ENCODE measurements around the gene TBC1D22B. TPM values are rescaled to one million over a fixed set of nuclear protein-coding genes. Genes with fewer than 3 reads are reported as not detected.
"Not testable (repeated sequence)": the region's sequence is repeated elsewhere in the genome, so short reads cannot be mapped to it uniquely, and the experiment has no call there.

TBC1D22B gene
- total RNA-seq, 1 donor from 2014 or later: 8.7 TPM

GRCh38 chr6:37265001-37265400 is 7.4 kb downstream of the TBC1D22B start:
- DNase-seq (ENCODE audit: low spot score): no peak

DNA sequence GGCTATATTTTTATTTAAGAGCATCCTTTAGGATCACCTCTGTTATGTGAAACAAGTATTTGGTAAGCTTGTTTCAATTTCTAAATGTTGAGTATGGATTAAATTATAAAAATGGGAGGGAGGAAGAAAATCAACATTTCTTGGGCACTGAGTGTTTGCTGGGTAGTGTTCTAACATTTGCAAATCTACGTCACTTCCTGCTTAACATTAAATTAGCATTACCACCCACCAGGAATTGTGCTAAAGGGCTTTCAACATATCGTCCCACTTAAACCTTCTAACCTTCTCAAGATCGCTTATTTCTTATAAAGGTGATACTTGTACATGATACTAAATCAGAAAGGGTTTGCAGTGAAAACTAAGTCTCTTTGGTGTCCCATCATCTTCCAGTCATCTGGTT is 8.3 kb downstream of the TBC1D22B start:
- DNase-seq (ENCODE audit: low spot score): no peak

GRCh38 chr6:37269105-37269504 is 11.5 kb downstream of the TBC1D22B start:
- DNase-seq (ENCODE audit: low spot score): no peak

- DNase-seq (ENCODE audit: low spot score): no peak
Observed at GRCh38 chr6:37272834-37273566, 15.4 kb downstream of the TBC1D22B start.

GRCh38 chr6:37273690-37274089 is 16.1 kb downstream of the TBC1D22B start:
- DNase-seq (ENCODE audit: low spot score): no peak

GRCh38 chr6:37275350-37275749 is 17.8 kb downstream of the TBC1D22B start:
- DNase-seq (ENCODE audit: low spot score): no peak

GRCh38 chr6:37277001-37277409 is 19.4 kb downstream of the TBC1D22B start:
- DNase-seq (ENCODE audit: low spot score): no peak

- DNase-seq (ENCODE audit: low spot score): no peak
Observed at GRCh38 chr6:37279366-37280134, 22.0 kb downstream of the TBC1D22B start.

GRCh38 chr6:37280162-37280887 is 22.8 kb downstream of the TBC1D22B start:
- no peak for DNase-seq (ENCODE audit: low spot score)

DNA sequence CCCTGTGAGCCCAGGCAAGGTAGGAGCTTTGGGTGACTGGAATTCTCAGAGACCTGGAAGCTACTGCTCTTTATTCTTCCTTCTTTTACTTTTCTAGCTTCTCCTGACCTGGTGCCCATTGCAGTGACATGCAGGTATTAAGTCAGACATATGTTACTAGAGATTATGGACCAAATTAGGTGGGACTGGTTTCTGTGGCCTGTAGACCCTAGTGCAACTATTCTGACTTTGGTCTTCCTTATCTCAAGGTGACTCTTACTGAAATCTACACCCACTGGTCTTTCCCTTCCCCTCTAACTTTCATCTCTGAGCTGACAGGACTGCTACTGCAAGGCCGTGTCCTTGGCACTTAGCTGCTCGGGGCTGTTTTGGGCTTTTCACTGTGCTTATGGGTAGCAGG is 24.8 kb downstream of the TBC1D22B start:
- no peak for DNase-seq (ENCODE audit: low spot score)

DNA sequence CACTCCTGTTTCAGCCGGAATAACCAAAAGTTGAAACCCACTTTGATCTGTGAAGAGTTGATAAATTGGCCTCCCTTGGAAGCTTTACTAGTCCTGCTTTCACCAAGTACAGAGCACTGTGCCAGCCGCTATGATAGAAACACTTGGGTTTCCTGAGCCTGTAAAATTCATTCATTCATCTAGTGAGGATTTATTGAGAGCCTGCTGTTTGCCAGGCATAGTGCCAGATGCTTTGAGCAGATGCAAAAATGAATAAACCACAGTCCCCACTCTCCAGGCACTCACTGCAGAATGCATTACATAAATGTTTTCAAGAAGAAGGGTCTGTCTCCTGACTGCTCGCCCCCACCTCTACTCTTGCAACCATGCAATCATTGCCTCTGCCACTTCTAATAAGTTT is 25.7 kb downstream of the TBC1D22B start:
- no peak for DNase-seq (ENCODE audit: low spot score)

DNA sequence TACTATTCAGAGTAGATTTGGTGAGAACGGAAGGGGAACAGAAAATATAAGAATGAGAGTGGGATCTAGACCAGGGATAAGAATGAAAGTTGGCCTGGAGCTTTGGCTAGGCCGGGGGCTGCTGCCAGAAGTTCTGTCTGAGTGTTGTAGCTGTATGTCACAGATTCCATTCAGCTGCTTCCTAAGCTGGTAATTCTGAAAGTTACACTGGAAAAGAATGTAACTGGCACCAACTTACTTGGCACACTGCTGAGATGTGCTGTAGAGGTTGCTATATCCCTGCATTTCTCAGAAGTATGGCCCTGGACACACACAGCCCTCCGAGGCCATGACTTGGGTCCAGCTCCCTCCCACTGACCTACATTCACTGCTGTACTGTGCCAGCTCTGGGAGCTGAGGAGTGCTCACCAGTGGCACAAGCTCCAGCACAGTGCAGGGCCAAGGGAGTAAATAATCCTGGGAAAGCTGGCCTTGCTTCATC is 26.1 kb downstream of the TBC1D22B start:
- DNase-seq (ENCODE audit: low spot score): no peak

- no peak for DNase-seq (ENCODE audit: low spot score)
Observed at GRCh38 chr6:37284781-37285180, 27.2 kb downstream of the TBC1D22B start.

GRCh38 chr6:37285861-37286311 is 28.3 kb downstream of the TBC1D22B start:
- no peak for DNase-seq (ENCODE audit: low spot score)

DNA sequence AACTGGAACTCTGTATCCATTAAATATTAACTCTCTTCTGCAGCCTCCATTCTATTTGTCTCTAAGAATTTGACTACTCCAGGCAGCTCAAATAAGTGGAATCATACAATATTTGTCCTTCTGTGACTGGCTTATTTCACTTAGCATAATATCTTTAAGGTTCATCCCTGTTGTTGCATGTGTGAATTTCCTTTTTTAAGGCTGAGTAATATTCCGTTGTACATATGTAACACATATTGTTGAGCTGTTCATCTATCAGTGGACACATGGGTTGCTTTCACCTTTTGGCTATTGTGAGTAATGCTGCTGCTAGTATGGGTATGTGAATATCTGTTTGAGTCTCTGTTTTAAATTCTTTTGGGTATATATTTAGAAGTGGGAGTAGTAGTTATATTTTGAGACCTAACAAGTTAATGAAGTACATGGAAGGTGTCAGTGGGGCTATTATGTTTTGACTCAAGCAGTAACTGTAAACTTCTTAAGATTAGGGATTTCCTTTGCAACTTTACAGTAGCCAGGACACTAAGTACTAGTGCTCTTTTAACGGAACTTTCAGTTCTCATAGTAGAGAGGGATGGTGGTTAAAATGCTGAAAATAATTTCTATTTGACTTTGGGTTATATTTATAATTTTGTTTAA is 30.1 kb downstream of the TBC1D22B start:
- no peak for DNase-seq (ENCODE audit: low spot score)

DNA sequence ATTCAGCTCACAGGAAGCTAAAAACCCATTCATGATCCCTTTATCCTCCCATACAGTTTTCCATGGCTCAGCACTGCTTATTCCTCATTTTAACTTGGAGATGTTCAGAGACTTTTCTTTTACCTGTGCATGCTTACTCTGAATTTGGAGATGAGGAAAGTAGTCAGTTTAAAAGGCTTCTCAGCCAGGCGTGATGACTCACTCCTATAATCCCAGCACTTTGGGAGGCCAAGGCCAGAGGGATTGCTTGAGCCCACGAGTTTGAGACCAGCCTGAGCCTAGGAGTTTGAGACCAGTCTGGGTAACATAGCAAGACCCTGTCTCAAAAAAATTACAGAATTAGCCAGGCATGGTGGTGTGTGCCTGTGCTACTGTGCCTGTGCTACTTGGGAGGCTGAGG is 30.7 kb downstream of the TBC1D22B start:
- DNase-seq (ENCODE audit: low spot score): no peak

DNA sequence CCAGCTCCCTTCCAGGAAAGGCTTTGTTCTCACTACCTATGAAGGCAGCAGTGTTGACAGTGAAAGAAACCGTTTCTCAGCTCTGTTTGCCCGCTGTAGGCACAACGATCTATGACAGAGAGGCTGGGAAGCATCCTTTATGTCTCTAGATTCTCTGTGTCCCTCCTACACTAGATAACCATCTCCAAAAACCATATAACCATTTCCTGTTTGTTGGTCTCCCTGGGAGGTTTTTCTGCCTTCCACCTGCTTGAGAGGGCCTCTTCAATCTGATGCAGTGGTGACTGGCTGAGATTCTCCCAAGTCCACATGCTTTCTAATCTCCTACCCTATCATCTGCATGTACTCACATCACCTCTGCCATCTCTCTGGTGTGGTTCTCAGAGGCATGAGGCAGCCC is 32.4 kb downstream of the TBC1D22B start:
- no peak for DNase-seq (ENCODE audit: low spot score)

GRCh38 chr6:37293426-37293825 is 35.9 kb downstream of the TBC1D22B start:
- no peak for DNase-seq (ENCODE audit: low spot score)

DNA sequence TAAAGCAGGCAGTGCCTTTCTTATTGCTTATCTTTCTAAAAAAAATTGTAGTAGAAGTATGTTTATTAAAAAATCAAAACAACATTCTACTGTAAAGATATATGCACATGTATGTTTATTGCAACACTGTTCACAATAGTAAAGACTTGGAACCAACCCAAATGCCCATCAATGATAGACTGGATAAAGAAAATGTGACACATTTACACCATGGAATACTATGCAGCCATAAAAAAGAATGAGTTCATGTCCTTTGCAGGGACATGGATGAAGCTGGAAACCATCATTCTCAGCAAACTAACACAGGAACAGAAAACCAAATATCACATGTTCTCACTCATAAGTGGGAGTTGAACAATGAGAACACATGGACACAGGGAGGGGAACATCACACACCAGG is 40.1 kb downstream of the TBC1D22B start:
- DNase-seq (ENCODE audit: low spot score): not testable (repeated sequence)

DNA sequence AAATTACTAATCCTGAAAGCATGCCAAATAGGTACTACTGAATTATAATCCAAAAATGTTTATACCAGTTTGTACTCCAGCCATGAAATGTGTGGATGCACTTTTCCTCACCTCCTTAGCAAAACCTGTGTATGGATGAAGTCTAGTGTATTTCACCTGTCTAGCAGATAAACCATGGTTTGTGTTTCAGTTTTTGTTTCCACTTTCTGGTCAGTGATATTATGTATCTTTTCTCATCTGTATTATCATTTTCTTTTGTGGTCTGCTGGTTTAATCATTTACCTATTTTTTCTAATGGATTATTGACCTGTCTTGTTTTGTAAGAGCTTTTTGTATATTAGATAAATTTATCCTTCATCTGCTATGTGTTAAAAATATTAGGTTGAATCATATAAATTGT is 41.4 kb downstream of the TBC1D22B start:
- no peak for DNase-seq (ENCODE audit: low spot score)

- no peak for DNase-seq (ENCODE audit: low spot score)
Observed at GRCh38 chr6:37299990-37300389, 42.4 kb downstream of the TBC1D22B start.
